Immature natural killer cell (primary cell): Measurements from ENCODE around the gene TRUB1. TPM values are rescaled to one million over a fixed set of nuclear protein-coding genes. Genes with fewer than 3 reads are reported as not detected.

Experiments
- DNase-seq, 3 donors: peaks; one replicate each; pipeline ENCODE4 v3.0.0; 2022; ENCODE audit warnings: mixed read lengths in 1 of 3
- H3K27ac Mint-ChIP-seq, 6 donors: one replicate each; pipeline ENCODE4 v1.8.0; 2020; ENCODE audit warnings: mixed read lengths in 6 of 6, mild to moderate bottlenecking in 5 of 6, inconsistent platforms in 4 of 6, moderate library complexity in 3 of 6
- H3K27me3 Mint-ChIP-seq, 3 donors: one replicate each; pipeline ENCODE4 v1.8.0; 2020 to 2021; ENCODE audit warnings: low read depth in 3 of 3, mild to moderate bottlenecking in 3 of 3, mixed read lengths in 3 of 3, moderate library complexity in 3 of 3, inconsistent platforms in 1 of 3
- H3K36me3 Mint-ChIP-seq, 3 donors: one replicate each; pipeline ENCODE4 v1.8.0; 2020; ENCODE audit warnings: mixed read lengths in 3 of 3, inconsistent platforms in 2 of 3, mild to moderate bottlenecking in 2 of 3
- H3K4me1 Mint-ChIP-seq, 2 donors: one replicate each; pipeline ENCODE4 v1.8.0; 2020; ENCODE audit warnings: inconsistent platforms in 2 of 2, mild to moderate bottlenecking in 2 of 2, mixed read lengths in 2 of 2, moderate library complexity in 1 of 2
- H3K4me3 Mint-ChIP-seq, 5 donors: one replicate each; pipeline ENCODE4 v1.8.0; 2020; ENCODE audit warnings: mild to moderate bottlenecking in 5 of 5, mixed read lengths in 5 of 5, inconsistent platforms in 3 of 5, moderate library complexity in 3 of 5
- H3K9me3 Mint-ChIP-seq, 6 donors: one replicate each; pipeline ENCODE4 v1.8.0; 2020; ENCODE audit warnings: mild to moderate bottlenecking in 6 of 6, mixed read lengths in 6 of 6, inconsistent platforms in 4 of 6, moderate library complexity in 3 of 6
- polyA plus RNA-seq, 3 donors: library from polyadenylated mRNA; unstranded; fragments of 300-500 nt; fragmentation: Illumina TruSeq; gene quantifications; one replicate each; pipeline ENCODE4 v1.2.3, GENCODE V29; 2021

The TRUB1 gene
- polyA plus RNA-seq, 3 donors from 2014 or later, result 1.9 to 11.2 (median 10.6) TPM

GRCh38 chr10:114914560-114914959 is 23.4 kb upstream of the TRUB1 start:
- H3K9me3 Mint-ChIP-seq, result no peaks in the 10 kb centered on the region
- no peak for DNase-seq
- H3K27me3 Mint-ChIP-seq, result peaks cover 0 to 5% (median 3%) of the 10 kb centered on the region in 3 donors
- no peaks in the 10 kb centered on the region for H3K36me3 Mint-ChIP-seq
- no peaks in the 10 kb centered on the region for H3K4me1 Mint-ChIP-seq
- H3K27ac Mint-ChIP-seq, result no peak overlapping the region
- no peak overlapping the region for H3K4me3 Mint-ChIP-seq

- Mint-ChIP-seq H3K27ac (no peak overlapping the region), H3K4me1 (no peaks in the 10 kb centered on the region), H3K9me3 (no peaks in the 10 kb centered on the region), H3K36me3 (no peaks in the 10 kb centered on the region), H3K4me3 (no peak overlapping the region), H3K27me3 (peaks cover 0 to 8% (median 3%) of the 10 kb centered on the region in 3 donors)
- no peak for DNase-seq
Observed at GRCh38 chr10:114915294-114915693, 22.7 kb upstream of the TRUB1 start.

- peaks cover 0 to 8% (median 3%) of the 10 kb centered on the region in 3 donors for H3K27me3 Mint-ChIP-seq
- H3K27ac Mint-ChIP-seq, result no peak overlapping the region
- H3K9me3 Mint-ChIP-seq, result no peaks in the 10 kb centered on the region
- H3K4me3 Mint-ChIP-seq, result no peak overlapping the region
- no peaks in the 10 kb centered on the region for H3K4me1 Mint-ChIP-seq
- DNase-seq, result no peak
- no peaks in the 10 kb centered on the region for H3K36me3 Mint-ChIP-seq
Observed at GRCh38 chr10:114916653-114917052, 21.3 kb upstream of the TRUB1 start.

DNA sequence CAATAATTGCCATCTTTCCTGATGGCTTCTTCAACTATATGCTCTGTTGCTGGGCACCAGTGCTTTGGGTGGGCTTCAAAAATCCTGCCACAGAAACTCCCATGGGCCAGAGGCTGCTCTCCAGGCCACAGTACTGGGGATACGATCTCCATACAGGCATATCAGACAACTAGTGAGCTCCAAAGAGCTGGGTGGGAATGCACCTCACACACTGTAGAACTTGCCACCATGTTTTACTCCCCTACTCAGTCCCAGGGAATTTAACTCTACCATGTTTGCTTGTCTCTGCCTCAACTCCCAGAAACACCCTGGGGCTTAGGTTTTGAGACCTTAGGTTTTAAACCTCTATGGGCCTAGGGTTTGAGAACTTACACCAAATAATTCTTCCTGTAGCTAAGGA is 20.5 kb upstream of the TRUB1 start:
- Mint-ChIP-seq H3K27ac (no peak overlapping the region), H3K4me3 (no peak overlapping the region), H3K27me3 (peaks cover 0 to 8% (median 3%) of the 10 kb centered on the region in 3 donors)

DNA sequence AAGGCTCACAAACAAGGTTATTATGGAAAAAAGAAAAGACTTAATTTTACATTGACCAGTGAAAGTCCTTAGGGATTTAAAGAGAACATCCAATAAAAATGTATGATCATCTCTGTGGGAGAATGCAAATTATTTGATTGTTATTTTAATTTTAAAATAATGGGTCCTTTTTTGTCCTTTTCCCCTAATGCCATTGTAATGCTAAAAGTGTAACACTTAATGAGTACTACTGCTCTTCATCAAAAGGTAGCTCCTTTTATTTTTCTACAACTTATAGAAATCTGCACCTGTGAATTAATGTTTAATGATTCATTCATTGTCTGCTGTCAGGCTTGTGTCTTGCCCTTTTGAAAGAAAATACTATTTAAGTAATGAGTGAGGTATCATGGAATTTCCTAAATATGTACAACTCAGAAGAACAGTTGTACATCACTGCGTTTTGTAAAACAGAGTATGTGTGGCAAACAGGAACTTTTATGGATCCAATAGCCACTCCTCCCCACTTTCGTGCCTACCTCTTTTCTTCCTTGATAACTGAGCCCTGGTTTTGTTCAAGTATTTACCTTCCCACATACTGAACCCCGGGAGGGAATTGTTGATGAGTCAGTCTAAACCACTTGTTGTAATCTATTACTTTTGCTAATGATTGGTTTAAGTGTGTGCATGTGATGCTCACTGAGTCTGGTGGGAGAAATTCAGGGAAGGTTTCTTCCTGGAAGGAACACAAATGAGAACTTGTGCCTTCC is 19.9 kb upstream of the TRUB1 start:
- Mint-ChIP-seq H3K4me1 (no peaks in the 10 kb centered on the region), H3K4me3 (no peak overlapping the region), H3K36me3 (no peaks in the 10 kb centered on the region), H3K9me3 (no peaks in the 10 kb centered on the region), H3K27ac (no peak overlapping the region), H3K27me3 (peaks cover 0 to 8% (median 3%) of the 10 kb centered on the region in 3 donors)
- no peak for DNase-seq

More for the DNA sequence above, 20.5 kb upstream of the TRUB1 start:
- no peaks in the 10 kb centered on the region for H3K36me3 Mint-ChIP-seq
- no peaks in the 10 kb centered on the region for H3K4me1 Mint-ChIP-seq
- DNase-seq, result no peak
- H3K9me3 Mint-ChIP-seq, result no peaks in the 10 kb centered on the region

GRCh38 chr10:114920459-114920858 is 17.5 kb upstream of the TRUB1 start:
- no peak overlapping the region for H3K27ac Mint-ChIP-seq
- H3K4me1 Mint-ChIP-seq, result no peaks in the 10 kb centered on the region
- H3K4me3 Mint-ChIP-seq, result no peak overlapping the region
- H3K36me3 Mint-ChIP-seq, result no peaks in the 10 kb centered on the region
- no peak for DNase-seq
- H3K9me3 Mint-ChIP-seq, result no peaks in the 10 kb centered on the region
- H3K27me3 Mint-ChIP-seq, result peaks cover 2 to 13% (median 10%) of the 10 kb centered on the region in 3 donors

GRCh38 chr10:114922003-114922402 is 16.0 kb upstream of the TRUB1 start:
- H3K27ac Mint-ChIP-seq, result no peak overlapping the region
- no peak for DNase-seq
- H3K4me3 Mint-ChIP-seq, result no peak overlapping the region
- peaks cover 3 to 17% (median 13%) of the 10 kb centered on the region in 3 donors for H3K27me3 Mint-ChIP-seq
- H3K9me3 Mint-ChIP-seq, result no peaks in the 10 kb centered on the region
- H3K4me1 Mint-ChIP-seq, result no peaks in the 10 kb centered on the region
- no peaks in the 10 kb centered on the region for H3K36me3 Mint-ChIP-seq

DNA sequence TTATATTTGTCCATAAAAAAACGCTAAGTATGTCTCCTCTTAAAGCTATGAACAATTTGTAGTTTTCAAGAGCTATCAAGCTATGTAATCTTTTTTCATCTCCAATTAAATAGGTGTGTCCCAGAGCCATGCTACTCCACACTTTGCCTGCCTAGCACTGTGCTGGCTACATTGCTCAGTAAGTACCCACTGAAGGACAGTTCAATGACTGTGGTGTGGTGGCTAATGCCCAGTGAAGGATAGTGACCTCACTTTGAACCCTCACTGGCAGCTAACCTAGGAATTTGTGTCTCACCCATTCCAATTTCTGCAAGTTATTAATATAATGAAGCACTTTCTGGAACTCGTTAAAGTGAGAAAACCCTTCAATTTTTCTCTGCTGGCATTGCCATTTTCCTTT is 14.4 kb upstream of the TRUB1 start:
- no peaks in the 10 kb centered on the region for H3K36me3 Mint-ChIP-seq
- no peaks in the 10 kb centered on the region for H3K4me1 Mint-ChIP-seq
- H3K9me3 Mint-ChIP-seq, result no peaks in the 10 kb centered on the region
- no peak overlapping the region for H3K4me3 Mint-ChIP-seq
- no peak for DNase-seq
- peaks cover 5 to 20% (median 7%) of the 10 kb centered on the region in 3 donors for H3K27me3 Mint-ChIP-seq
- H3K27ac Mint-ChIP-seq, result no peak overlapping the region

GRCh38 chr10:114925587-114926586 is 12.1 kb upstream of the TRUB1 start:
- Mint-ChIP-seq H3K27ac (no peak overlapping the region), H3K27me3 (peaks cover 7 to 17% (median 8%) of the 10 kb centered on the region in 3 donors), H3K36me3 (no peaks in the 10 kb centered on the region), H3K4me3 (no peak overlapping the region), H3K9me3 (no peaks in the 10 kb centered on the region), H3K4me1 (no peaks in the 10 kb centered on the region)
- no peak for DNase-seq

DNA sequence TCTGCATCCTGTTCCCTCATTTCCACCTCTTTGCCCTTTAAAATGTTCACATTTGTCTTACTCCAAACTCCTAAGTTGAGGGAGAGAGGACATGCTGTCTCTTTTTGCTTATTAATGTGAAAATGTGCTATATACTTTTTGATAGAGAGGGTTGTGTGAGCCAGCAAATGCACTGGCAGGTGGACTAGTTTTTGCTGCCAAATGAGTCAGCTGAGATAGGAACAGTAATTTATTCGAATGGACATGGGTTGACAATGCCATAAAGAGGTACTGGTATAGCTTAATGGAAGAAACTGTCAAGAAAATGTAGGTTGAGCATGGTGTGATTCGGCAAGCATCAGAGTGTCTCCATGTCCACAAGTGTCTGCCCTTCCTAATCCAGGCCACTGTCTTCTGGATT is 9.2 kb upstream of the TRUB1 start:
- no peak overlapping the region for H3K4me3 Mint-ChIP-seq
- H3K4me1 Mint-ChIP-seq, result no peaks in the 10 kb centered on the region
- no peak for DNase-seq
- H3K27ac Mint-ChIP-seq, result no peak overlapping the region
- H3K36me3 Mint-ChIP-seq, result peaks cover 0 to 3% (median 0%) of the 10 kb centered on the region in 3 donors
- H3K27me3 Mint-ChIP-seq, result peaks cover 2 to 12% (median 10%) of the 10 kb centered on the region in 3 donors
- H3K9me3 Mint-ChIP-seq, result no peaks in the 10 kb centered on the region

DNA sequence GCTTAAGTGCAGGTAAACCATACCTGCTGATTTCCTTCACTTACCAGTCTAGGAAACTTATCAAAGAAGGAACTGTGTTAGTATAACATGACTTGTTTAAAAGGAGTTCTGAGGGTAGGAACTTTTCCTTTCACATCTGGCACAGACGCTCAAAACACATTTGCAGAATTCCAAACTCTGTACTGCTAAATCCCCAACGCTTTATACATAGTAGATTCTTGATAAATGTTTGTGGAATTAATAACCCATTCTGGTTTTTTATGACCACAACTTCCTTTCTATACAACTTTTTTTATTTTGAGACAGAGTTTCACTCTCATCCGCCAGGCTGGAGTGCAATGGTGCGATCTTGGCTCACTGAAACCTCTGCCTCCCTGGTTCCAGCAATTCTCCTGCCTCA is 7.7 kb upstream of the TRUB1 start:
- H3K27me3 Mint-ChIP-seq, result peaks cover 2 to 11% (median 10%) of the 10 kb centered on the region in 3 donors
- no peak overlapping the region for H3K27ac Mint-ChIP-seq
- H3K4me3 Mint-ChIP-seq, result no peak overlapping the region
- peaks cover 0 to 3% (median 0%) of the 10 kb centered on the region in 3 donors for H3K36me3 Mint-ChIP-seq
- DNase-seq, result no peak
- no peaks in the 10 kb centered on the region for H3K9me3 Mint-ChIP-seq
- no peaks in the 10 kb centered on the region for H3K4me1 Mint-ChIP-seq

DNA sequence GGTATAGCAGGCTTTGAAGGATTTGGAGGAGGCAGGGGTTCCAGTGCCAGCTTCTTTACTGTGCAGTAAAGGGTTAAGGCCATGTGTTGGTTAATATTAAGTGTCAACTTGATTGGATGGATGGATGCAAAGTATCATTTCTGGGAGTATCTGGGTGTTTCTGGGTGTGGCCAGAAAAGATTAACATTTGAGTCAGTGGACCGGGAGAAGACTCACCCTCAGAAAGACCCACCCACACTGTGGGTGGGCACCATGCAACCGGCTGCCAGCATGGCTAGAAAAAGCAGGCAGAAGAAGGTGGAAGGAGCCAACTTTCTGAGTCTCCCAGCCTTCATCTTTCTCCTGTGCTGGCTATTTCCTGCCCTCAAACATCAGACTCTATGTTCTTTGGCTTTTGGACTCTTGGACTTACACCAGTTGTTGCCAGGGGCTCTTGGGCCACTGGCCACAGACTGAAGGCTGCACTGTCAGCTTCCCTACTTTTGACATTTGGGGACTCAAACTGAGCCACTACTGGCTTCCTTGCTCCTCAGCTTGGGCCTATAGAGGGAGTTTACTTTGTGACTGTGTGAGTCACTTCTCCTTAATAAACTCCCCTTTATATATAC is 6.8 kb upstream of the TRUB1 start:
- H3K27ac Mint-ChIP-seq, result no peak overlapping the region
- DNase-seq, result no peak
- H3K9me3 Mint-ChIP-seq, result no peaks in the 10 kb centered on the region
- no peak overlapping the region for H3K4me3 Mint-ChIP-seq
- peaks cover 2 to 10% (median 5%) of the 10 kb centered on the region in 3 donors for H3K27me3 Mint-ChIP-seq
- H3K36me3 Mint-ChIP-seq, result peaks cover 0 to 3% (median 0%) of the 10 kb centered on the region in 3 donors
- H3K4me1 Mint-ChIP-seq, result no peaks in the 10 kb centered on the region

- Mint-ChIP-seq H3K4me3 (no peak overlapping the region), H3K27ac (no peak overlapping the region), H3K9me3 (no peaks in the 10 kb centered on the region), H3K27me3 (peaks cover 1 to 9% (median 2%) of the 10 kb centered on the region in 3 donors), H3K4me1 (peaks cover 0 to 2% of the 10 kb centered on the region in 2 donors), H3K36me3 (peaks cover 0 to 3% (median 0%) of the 10 kb centered on the region in 3 donors)
- DNase-seq, result no peak
Observed at GRCh38 chr10:114932225-114932624, 5.8 kb upstream of the TRUB1 start.
